Stimulated activated CD8-positive, alpha-beta memory T cell treated with anti-CD3 and anti-CD28 coated beads, Interleukin-4, amount 100 ng/mL, for 4 hours (primary cell): ENCODE data around the gene ATP8B3.

Source experiments
- DNase-seq, 2 donors: peaks; one replicate each; pipeline ENCODE4 v3.0.0-alpha.2; 2020; ENCODE audit warnings: low read depth in 2 of 2, low spot score in 1 of 2

Gene ATP8B3

DNA sequence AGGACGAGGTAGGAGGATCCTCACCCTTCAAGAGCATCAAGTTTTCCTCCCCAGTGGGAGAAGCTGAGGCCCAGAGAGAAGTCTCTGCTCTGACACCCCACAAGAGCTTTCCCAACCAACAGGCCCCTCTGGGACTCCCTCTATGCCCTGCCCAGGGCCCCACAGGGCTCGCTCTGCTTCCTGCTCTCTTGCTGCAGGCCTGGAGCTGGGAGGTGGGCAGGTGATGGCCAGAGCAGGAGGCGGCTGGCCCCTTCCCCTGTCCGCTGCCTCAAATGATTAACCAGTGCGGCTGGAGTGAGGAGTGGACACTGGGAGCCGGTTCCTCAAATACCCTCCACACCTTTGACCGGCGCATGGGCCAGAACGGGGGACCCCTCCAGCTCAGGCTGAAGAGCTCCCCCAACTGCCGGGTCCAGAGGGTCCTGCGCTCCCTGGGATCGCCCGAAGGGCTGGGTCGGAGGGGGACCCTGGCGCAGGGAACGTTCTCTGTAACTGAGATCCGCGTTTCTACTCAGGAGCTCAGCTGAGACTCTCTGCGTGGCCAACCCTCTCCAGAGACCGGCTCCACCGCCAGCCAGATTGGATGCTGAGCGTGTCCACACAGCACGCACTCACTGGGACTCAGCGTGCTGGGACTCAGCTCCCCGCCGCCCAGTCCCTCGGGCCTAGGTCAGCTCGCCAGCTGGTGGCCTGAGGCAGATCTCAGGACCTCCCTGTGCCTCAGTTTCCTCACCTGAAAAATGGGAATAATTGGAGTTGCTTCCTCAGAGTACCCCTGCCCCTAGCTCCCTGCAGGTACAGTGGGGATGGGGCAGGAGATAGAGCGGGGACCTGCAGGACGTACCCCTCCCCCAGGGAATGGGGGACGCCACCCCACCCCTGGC is 65.4 kb downstream of the ATP8B3 start:
- DNase-seq = no peak

DNA sequence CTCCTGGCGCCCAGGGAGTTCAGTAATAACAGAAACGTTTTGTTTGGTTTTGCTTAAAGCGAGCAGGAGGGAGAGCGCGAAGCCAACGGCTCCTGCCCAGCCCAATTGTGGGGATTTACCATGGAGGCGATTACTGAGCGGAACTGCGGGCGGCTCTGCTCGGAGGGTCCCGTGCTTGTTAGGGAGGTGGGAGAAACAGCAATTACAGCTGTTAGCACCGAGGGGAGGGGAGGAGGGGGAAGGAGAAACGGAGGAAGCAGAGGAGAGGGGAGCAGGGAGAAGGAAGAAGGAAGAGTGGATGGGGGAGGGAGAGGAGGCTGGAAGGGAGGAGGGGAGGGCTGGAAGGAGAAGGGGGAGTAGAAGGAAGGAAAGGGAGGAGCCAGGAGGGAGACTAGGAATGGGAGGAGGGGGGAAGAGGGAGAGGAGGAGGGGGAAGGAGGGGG is 66.5 kb downstream of the ATP8B3 start:
- no peak for DNase-seq

DNA sequence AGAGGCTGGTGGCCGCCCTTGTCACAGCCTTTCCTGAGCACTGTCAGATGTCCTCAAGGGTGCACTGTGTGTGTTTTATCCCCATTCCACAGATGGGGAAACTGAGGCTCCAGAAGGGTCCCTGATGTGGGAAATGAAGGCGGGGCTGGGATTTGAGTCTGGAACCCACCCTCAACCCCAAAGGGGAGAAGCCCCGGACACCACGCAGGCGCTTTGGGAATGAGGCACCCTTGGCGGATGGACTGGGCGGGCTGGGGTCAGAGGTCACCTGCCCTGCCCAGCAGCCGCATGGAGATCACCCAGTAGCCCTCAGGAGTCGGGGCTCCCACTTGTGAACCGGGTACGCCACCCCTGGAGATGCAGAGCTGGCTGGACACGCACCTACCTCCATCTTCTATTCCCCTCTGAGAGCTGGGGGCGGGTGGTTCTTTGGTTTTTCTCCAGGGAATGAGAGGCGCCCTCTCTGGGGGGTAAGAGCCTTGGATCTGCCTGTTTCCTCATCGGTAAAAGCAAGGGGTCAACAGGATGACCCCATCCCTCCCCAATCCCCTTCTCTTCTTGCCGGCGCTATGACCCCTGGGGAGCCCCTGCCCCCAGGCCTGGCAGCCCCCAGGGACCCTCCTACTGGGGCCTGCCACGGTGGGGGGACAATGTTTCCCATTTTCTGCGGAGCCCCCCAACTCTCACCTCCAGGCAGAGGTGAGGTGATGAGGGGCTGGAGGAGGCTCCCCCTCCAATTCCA is 67.1 kb downstream of the ATP8B3 start:
- DNase-seq = no peak

DNA sequence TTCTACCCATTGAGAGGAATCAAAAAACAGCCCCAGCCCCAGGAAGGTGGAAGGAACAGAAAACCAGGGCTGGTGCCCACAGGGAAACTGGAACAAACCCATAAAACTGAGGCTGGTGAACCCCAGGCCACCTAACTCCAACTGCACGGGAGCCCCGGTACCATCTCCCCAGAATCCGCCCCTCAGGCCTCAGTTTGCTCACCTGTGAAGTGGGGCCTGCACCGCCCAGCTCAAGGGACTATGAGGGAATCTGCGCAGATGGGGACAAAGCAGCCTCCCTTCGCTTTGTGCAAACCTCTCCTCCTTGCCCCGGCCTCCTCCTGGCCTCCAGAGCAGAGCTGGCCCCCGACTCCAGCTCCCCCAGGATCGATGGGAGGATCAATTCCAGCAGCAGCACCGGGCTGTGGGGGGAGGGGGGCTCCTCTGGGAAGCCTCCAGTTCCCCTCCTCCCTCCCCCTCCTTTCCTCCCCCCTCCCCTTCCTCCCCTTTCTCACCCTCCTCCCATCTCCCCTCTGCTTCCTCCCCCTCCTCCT is 67.9 kb downstream of the ATP8B3 start:
- DNase-seq = no peak

DNA sequence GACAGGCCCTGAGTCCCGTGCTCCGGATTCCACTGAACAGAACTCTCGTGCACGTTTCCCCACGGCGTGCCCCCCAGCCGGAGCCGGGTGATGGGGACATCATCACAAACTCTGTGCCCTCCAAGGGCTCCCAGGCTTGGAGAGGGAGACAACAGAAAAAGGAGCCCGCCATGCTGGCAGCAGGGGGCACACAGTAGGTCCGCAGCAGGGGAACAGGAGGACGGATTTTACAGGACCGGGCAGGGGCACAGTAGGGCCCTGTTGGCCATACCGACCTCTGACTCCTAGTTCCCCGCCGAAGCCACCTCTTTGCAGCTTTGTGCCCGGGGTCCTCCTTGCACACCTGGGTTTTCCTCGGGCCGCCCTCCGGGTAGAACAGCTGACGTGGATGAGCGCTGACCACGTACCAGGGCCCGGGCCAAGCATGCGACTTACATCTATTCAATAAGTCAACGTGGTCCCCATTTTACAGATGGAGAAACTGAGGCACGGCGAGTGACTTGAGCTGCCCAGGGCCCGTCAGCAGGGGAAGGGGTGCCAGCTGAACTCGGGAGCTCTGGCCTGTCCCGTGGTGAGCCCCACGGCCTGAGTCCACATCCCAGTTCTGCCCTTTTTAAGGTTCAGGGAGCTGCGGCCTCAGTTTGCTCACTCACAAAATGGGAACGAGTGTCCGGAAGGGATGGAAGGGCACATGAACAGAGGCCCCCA is 68.9 kb downstream of the ATP8B3 start:
- no peak for DNase-seq

GRCh38 chr19:1739960-1740629 is 72.0 kb downstream of the ATP8B3 start:
- DNase-seq = no peak

DNA sequence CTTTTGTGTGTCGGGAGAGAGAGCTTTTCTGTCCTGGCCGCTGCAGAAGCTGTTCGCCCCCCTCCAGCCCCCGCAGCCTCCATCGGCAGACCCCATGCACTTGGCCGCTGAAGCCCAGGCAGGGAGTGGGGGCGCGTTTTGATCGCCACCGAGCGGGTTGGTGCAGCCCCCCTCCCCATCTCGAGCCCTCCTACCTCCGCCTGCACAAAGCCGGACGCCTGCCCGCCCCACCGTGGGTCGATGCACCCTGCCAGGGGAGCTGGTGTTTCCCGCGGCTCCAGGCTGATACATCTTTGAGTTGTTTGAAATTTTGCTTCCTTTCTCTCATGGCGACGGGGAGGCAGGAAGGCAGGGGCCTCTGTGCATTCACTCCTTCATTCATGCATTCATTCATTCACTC is 75.1 kb downstream of the ATP8B3 start:
- no peak for DNase-seq

GRCh38 chr19:1736280-1736679 is 75.8 kb downstream of the ATP8B3 start:
- no peak for DNase-seq

DNA sequence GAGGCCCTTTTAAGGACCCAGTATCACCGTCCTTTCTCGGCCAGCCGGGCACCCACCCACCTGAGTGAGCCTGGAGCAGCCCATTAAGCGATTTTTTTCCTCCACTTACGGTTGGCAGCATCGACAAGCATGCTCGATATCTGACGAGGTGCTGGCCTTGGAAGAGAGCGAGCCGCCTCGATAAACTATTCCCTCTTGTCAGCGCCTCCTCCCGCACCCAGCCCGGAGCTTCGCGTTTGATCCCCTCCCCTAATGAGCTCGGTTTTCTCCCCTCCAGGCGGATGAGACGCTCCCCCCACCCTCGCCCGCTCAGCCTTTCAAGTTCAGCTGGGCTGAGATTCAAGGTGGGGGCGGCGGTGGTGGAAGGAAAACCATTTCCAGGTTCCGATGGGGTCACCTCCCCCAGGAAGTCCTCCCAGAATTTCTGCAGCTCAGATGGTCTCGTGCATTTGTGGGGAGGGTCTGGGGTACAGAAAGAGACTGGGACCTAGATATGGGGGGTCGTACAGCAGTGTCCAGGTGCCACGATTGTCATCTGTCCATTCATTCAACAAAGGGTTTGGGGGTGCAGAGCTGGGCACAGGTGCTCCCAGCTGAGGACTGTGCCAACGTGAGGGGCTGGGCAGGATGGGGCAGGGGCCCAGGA is 77.6 kb downstream of the ATP8B3 start:
- no peak for DNase-seq
